Measurements from ENCODE around the gene FLNA. TPM values are rescaled to one million over a fixed set of nuclear protein-coding genes. Genes with fewer than 3 reads are reported as not detected.
A peak's percentile ranks its signal among the peaks of the same experiment; 100 is the strongest.

Gene FLNA
- total RNA-seq, 1 experiment from 2014 or later = 920 TPM

DNA sequence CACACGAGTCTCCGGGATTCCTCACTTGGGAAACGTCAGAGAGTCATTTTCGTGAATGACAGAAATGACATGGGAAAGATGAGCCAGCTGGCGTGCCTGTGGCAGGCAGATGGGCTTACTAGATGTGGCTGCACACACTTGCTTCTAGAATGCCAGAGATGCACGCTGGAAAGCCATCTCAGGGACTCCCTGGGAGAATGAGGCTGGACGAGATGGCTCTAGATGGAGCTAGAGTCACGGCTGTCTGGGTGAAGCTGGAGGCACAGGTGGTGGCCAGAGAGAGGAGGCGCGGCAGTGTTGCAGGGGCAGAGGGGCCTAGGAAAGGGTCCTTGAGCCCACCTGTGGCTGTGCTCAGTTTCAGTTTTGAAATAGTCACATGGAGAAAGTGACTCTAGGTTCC is 52.8 kb downstream of the FLNA start:
- DNase-seq (ENCODE audit: low read depth, low spot score) = no peak
- CTCF ChIA-PET = no interaction called here

DNA sequence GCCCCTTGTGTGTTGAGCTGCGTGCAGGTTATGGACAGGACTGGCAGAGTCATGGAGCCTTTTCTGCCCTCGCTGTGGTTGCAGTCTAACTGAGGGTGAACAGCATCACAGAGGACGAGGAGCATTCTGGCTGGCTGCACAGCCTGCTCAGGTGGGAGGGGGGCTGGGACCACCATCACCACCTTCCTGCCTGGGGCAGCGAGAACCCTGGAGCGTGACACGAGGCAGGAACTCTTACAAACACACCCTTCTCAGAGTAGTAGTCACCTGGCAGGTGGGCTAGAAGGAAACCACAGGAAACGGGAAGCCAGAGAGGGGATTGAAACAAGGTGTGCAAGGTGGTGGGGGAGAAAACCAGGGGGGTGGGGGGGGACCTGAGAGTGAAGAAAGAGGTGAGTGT is 53.3 kb downstream of the FLNA start:
- in situ Hi-C loops (cut with HindIII; ENCODE audit: low pct_unique_long_range_greater_than_20kb, low sequenced_read_pairs) (no loop called here), intact Hi-C loops (cut with micrococcal nuclease; ENCODE audit: unreplicated experiment) (no loop called here)
- Histone ChIP-seq H3K36me3 (ENCODE audit: control insufficient read depth, insufficient read depth, low read length) (no peaks in the 10 kb centered on the region), H3K27ac (ENCODE audit: low read length) (no peak overlapping the region), H3K4me1 (ENCODE audit: control insufficient read depth, insufficient read depth, low read length) (no peaks in the 10 kb centered on the region), H3K27me3 (ENCODE audit: control insufficient read depth, insufficient read depth, low read length) (peaks cover 5% of the 10 kb centered on the region; the same call in 1 of the 2 replicates), H3K4me3 (ENCODE audit: low read depth in 2 of 2, low read length in 2 of 2) (no peak overlapping the region), H3K9me3 (ENCODE audit: control insufficient read depth, insufficient read depth, low read depth, low read length) (no peaks in the 10 kb centered on the region)
- CTCF ChIA-PET = no interaction called here
- ATAC-seq (no peak), DNase-seq (ENCODE audit: low read depth, low spot score) (no peak)
- TF ChIP-seq, protein P1, sequence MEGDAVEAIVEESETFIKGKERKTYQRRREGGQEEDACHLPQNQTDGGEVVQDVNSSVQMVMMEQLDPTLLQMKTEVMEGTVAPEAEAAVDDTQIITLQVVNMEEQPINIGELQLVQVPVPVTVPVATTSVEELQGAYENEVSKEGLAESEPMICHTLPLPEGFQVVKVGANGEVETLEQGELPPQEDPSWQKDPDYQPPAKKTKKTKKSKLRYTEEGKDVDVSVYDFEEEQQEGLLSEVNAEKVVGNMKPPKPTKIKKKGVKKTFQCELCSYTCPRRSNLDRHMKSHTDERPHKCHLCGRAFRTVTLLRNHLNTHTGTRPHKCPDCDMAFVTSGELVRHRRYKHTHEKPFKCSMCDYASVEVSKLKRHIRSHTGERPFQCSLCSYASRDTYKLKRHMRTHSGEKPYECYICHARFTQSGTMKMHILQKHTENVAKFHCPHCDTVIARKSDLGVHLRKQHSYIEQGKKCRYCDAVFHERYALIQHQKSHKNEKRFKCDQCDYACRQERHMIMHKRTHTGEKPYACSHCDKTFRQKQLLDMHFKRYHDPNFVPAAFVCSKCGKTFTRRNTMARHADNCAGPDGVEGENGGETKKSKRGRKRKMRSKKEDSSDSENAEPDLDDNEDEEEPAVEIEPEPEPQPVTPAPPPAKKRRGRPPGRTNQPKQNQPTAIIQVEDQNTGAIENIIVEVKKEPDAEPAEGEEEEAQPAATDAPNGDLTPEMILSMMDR (IDR thresholded peaks at IDR 0.05) = no peak
- TF ChIP-seq, protein P2, sequence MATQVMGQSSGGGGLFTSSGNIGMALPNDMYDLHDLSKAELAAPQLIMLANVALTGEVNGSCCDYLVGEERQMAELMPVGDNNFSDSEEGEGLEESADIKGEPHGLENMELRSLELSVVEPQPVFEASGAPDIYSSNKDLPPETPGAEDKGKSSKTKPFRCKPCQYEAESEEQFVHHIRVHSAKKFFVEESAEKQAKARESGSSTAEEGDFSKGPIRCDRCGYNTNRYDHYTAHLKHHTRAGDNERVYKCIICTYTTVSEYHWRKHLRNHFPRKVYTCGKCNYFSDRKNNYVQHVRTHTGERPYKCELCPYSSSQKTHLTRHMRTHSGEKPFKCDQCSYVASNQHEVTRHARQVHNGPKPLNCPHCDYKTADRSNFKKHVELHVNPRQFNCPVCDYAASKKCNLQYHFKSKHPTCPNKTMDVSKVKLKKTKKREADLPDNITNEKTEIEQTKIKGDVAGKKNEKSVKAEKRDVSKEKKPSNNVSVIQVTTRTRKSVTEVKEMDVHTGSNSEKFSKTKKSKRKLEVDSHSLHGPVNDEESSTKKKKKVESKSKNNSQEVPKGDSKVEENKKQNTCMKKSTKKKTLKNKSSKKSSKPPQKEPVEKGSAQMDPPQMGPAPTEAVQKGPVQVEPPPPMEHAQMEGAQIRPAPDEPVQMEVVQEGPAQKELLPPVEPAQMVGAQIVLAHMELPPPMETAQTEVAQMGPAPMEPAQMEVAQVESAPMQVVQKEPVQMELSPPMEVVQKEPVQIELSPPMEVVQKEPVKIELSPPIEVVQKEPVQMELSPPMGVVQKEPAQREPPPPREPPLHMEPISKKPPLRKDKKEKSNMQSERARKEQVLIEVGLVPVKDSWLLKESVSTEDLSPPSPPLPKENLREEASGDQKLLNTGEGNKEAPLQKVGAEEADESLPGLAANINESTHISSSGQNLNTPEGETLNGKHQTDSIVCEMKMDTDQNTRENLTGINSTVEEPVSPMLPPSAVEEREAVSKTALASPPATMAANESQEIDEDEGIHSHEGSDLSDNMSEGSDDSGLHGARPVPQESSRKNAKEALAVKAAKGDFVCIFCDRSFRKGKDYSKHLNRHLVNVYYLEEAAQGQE (IDR thresholded peaks at IDR 0.05; ENCODE audit: insufficient read depth in 1 of 2, low read depth in 2 of 2, low read length in 1 of 2) = no peak
- no peak for TF ChIP-seq POLR2AphosphoS5 (IDR thresholded peaks at IDR 0.05; ENCODE audit: low read depth, low read length)
- TF ChIP-seq TCF7L2 (IDR thresholded peaks at IDR 0.05; ENCODE audit: low read depth, low read length) = no peak
- TF ChIP-seq SIN3A (IDR thresholded peaks at IDR 0.05; ENCODE audit: borderline replicate concordance, insufficient read depth, low read depth, low read length) = no peak
- no TSS peak for BruUV-seq (replicated peaks)
- POLR2A ChIA-PET = no interaction called here

More for the DNA sequence above, 52.8 kb downstream of the FLNA start:
- H3K9me3 ChIP-seq (ENCODE audit: control insufficient read depth, insufficient read depth, low read depth, low read length) = no peaks in the 10 kb centered on the region
- no peak overlapping the region for H3K27ac ChIP-seq (ENCODE audit: low read length)
- in situ Hi-C loops (cut with HindIII; ENCODE audit: low pct_unique_long_range_greater_than_20kb, low sequenced_read_pairs) (no loop called here), intact Hi-C loops (cut with micrococcal nuclease; ENCODE audit: unreplicated experiment) (no loop called here)
- no peaks in the 10 kb centered on the region for H3K36me3 ChIP-seq (ENCODE audit: control insufficient read depth, insufficient read depth, low read length)
- no TSS peak for BruUV-seq (replicated peaks)
- H3K27me3 ChIP-seq (ENCODE audit: control insufficient read depth, insufficient read depth, low read length) = peaks cover 7% of the 10 kb centered on the region; the same call in 1 of the 2 replicates
- H3K4me1 ChIP-seq (ENCODE audit: control insufficient read depth, insufficient read depth, low read length) = no peaks in the 10 kb centered on the region
- no peak overlapping the region for H3K4me3 ChIP-seq (ENCODE audit: low read depth in 2 of 2, low read length in 2 of 2)
- POLR2A ChIA-PET = no interaction called here
- no peak for TF ChIP-seq TCF7L2 (IDR thresholded peaks at IDR 0.05; ENCODE audit: low read depth, low read length)
- TF ChIP-seq, protein P1 (IDR thresholded peaks at IDR 0.05) = peak; percentile 60
- ATAC-seq = peak; percentile 75
